ENCODE results near the gene DGCR6L. TPM values are rescaled to one million over a fixed set of nuclear protein-coding genes. Genes with fewer than 3 reads are reported as not detected.
"Not testable (repeated sequence)": the region's sequence is repeated elsewhere in the genome, so short reads cannot be mapped to it uniquely, and the experiment has no call there.

DGCR6L gene
- total RNA-seq: 56.9 and 65.2 TPM in 2 replicates

DNA sequence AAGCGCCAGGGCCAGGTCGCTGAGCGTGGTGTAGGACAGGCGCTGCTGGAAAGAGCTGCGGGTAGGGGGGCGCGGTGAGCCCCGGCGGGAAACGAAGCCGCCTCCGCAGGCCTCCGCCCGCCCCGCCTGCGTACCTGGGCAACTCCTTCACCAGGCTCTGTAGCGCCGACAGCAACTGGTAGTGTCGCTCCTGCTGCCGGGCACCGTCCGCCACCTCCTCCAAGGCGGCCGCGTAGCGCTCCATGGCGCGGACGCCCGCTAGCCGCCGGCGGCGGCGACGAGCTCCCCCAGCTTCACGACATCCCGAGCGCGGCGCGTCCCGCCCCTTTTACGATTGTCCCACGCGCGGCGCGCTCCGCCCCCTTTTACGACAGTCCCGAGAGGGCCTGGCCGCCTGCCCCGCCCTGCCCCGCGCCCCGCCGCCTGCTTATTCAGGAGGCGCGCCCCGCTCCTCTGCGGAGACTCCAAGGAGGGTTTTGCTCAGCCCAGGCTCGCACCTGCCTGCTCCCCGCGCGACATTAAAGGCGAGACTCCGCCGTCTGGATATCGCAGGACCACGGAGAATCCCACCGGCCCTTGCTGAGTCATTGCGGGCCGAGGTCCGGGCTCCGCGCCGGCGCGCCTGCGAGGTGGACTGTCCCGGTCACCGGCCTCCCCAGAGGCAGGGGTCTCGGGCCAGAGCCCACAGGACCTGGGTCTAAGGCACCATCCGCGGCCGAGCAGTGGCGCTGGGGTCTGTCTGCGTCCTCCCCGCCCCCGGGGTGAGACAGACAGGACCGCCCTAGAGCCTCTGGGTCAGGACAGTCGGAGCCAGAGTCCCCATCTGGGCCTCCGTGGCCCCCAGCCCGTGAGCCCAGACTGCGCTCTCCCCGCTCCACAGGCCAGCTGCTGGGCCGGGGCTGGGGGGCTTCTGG is at the start of gene DGCR6L:
Gene DGCR6L (minus strand): TSS at position 316 of the 914 bp plus-strand sequence. CDS start 72 bp downstream, at position 244.
- H3K4me3 ChIP-seq (ENCODE audit: low read depth, low read length): peak within 1 kb of the TSS; percentile 93
- DNase-seq (ENCODE audit: low read depth): peak; percentile 38
- TF ChIP-seq, protein P1, sequence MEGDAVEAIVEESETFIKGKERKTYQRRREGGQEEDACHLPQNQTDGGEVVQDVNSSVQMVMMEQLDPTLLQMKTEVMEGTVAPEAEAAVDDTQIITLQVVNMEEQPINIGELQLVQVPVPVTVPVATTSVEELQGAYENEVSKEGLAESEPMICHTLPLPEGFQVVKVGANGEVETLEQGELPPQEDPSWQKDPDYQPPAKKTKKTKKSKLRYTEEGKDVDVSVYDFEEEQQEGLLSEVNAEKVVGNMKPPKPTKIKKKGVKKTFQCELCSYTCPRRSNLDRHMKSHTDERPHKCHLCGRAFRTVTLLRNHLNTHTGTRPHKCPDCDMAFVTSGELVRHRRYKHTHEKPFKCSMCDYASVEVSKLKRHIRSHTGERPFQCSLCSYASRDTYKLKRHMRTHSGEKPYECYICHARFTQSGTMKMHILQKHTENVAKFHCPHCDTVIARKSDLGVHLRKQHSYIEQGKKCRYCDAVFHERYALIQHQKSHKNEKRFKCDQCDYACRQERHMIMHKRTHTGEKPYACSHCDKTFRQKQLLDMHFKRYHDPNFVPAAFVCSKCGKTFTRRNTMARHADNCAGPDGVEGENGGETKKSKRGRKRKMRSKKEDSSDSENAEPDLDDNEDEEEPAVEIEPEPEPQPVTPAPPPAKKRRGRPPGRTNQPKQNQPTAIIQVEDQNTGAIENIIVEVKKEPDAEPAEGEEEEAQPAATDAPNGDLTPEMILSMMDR (conservative IDR thresholded peaks at IDR 0.05; ENCODE audit: low read depth, low read length): no peak

DNA sequence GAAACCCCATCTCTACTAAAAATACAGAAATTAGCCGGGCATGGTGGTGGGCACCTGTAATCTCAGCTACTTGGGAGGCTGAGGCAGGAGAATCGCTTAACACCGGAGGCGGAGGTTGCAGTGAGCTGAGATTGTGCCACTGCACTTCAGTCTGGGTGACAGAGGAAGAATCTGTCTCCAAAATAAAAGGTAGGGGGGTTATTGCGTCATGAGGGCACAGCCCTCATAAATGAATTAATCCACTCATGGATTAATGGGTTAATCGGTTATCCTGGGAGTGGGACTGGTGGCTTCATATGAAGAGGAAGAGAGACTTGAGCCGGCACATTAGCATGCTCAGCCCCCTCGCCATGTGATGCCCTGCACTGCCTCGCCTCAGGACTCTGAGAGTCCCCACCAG is 49.0 kb upstream of the DGCR6L start:
- not testable (repeated sequence) for DNase-seq (ENCODE audit: low read depth)

DNA sequence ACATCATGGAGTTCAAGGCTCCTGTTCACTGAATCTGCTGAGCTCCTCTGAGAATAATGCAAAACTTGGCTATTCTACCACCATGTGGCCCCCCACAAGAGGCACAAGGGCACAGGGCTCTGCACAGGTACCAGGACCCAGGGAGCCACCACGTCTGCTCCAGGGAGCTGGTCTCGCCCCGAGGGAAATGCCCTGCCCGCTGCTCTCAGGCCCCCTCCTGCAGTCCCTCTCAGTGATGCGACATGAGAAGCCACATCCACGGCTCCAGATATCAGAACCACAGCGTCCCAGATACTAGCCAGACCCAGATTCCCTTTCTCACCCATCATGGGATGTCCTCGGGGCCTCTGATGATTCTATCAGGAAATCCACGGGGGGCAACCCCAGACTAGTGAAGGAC is 47.0 kb upstream of the DGCR6L start:
- DNase-seq (ENCODE audit: low read depth); H3K4me3 ChIP-seq (ENCODE audit: low read depth, low read length): not testable (repeated sequence)

More for the DNA sequence above, 49.0 kb upstream of the DGCR6L start:
- not testable (repeated sequence) for H3K4me3 ChIP-seq (ENCODE audit: low read depth, low read length)

DNA sequence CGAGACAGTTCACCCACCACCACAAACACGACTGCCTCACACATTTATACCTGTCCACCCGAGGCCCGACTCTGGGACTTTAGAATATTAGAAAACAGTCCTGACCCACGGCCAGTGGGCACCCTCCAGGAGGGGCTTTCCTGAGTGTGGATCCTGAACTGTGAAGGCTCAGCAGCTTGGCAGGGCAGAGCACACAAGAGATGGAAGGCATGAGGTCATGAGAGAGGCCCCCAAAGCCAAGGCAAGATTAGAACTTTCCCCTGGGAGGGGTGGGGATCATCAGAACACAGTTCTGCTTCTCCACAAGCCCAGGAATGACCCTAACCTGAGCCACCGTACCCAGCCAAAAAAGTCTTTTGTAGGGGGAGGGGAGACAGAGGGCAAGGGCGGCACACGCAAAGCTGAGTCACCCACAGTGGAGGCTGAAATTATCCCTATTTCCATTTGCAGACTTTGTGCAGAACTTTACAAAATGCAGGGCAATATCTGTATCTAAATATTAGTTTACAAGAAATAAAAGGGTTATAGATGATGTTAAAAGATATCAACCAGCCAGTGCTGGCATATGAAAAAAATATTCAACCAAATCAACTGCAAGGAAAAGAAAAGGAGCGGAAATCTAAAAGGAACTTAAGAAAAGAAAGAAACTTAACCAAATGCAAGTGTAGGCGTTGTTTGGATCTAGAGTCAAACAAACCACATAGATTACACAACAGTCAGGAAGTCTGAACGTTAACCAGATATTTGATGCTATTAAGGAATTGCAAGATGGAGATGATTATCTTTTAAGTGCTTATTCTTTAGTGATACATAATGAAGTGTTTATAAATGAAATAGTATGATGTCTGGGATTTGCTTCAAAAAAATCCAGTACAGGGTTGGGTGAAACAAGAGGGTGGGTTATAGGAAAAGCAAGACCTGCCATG is 44.7 kb upstream of the DGCR6L start:
- not testable (repeated sequence) for DNase-seq (ENCODE audit: low read depth); H3K4me3 ChIP-seq (ENCODE audit: low read depth, low read length)

DNA sequence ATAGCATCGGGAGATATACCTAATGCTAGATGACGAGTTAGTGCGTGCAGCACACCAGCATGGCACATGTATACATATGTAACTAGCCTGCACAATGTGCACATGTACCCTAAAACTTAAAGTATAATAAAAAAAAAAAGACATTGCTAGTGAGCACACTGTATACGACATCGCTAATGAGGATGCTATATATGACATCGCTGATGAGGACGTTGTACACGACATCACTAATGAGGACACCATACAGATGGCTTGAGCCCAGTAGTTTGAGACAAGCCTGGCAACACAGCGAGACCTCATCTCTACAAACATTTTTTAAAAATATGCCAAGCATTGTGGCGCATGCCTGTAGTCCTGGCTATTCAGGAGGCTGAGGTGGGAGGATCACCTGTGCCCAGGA is 42.5 kb upstream of the DGCR6L start:
- DNase-seq (ENCODE audit: low read depth); H3K4me3 ChIP-seq (ENCODE audit: low read depth, low read length): not testable (repeated sequence)

DNA sequence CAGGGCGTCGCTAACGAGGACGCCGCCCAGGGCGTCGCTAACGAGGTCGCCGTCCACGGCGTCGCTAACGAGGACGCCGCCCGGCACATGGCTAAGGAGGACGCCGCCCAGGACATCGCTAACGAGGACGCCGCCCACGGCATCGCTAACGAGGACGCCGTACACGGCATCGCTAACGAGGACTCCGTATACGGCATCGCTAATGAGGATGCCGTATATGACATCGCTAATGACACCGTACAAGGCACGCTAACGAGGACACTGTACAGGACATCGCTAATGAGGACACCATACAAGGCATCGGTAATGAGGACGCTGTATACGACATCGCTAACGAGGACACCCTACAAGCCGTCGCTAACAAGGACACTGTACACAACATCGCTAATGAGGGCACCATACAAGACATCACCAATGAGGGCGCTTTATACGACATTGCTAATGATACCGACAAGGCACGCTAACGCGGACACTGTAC is 41.9 kb upstream of the DGCR6L start:
- H3K4me3 ChIP-seq (ENCODE audit: low read depth, low read length); DNase-seq (ENCODE audit: low read depth): not testable (repeated sequence)

DNA sequence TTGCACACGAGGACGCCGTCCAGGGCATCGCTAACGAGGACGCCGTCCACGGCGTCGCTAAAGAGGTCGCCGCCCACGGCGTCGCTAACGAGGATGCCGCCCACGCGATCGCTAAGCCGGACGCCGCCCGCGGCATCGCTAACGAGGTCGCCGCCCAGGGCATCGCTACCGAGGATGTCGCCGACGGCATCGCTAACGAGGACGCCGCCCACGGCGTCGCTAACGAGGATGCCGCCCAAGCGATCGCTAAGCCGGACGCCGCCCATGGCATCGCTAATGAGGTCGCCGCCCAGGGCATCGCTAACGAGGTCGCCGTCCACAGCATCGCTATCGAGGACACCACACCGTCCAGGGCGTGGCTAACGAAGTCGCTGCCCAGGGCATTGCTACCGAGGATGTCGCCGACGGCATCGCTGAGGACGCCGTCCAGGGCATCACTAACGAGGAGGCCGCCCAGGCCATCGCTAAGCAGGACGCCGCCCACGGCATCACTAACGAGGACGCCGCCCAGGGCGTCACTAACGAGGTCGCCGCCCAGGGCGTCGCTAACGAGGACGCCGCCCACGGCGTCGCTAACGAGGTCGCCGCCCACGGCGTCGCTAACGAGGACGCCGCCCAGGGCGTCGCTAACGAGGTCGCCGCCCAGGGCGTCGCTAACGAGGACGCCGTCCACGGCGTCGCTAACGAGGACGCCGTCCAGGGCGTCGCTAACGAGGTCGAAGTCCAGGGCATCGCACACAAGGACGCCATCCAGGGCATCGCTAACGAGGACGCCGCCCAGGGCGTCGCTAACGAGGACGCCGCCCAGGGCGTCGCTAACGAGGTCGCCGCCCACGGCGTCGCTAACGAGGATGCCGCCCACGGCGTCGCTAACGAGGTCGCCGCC is 41.2 kb upstream of the DGCR6L start:
- not testable (repeated sequence) for H3K4me3 ChIP-seq (ENCODE audit: low read depth, low read length); DNase-seq (ENCODE audit: low read depth)

DNA sequence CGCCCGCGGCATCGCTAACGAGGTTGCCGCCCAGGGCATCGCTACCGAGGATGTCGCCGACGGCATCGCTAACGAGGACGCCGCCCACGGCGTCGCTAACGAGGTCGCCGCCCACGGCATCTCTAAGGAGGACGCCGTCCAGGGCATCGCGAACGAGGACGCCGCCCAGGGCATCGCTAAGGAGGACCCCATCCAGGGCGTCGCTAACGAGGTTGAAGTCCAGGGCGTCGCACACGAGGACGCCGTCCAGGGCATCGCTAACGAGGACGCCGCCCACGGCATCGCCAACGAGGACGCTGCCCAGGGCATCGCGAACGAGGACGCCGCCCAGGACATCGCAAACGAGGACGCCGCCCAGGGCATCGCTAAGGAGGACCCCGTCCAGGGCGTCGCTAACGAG is 40.4 kb upstream of the DGCR6L start:
- not testable (repeated sequence) for H3K4me3 ChIP-seq (ENCODE audit: low read depth, low read length); DNase-seq (ENCODE audit: low read depth)

DNA sequence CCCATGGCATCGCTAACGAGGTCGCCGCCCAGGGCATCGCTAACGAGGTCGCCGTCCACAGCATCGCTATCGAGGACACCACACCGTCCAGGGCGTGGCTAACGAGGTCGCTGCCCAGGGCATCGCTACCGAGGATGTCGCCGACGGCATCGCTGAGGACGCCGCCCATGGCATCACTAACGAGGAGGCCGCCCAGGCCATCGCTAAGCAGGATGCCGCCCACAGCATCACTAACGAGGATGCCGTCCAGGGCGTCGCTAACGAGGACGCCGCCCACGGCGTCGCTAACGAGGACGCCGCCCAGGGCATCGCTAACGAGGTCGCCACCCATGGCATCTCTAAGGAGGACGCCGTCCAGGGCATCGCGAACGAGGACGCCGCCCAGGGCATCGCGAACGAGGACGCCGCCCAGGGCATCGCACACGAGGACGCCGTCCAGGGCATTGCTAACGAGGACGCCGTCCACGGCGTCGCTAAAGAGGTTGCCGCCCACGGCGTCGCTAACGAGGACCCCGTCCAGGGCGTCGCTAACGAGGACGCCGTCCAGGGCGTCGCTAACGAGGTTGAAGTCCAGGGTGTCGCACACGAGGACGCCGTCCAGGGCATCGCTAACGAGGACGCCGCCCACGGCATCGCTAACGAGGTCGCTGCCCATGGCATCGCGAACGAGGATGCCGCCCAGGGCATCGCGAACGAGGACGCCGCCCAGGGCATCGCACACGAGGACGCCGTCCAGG is 38.8 kb upstream of the DGCR6L start:
- not testable (repeated sequence) for DNase-seq (ENCODE audit: low read depth); H3K4me3 ChIP-seq (ENCODE audit: low read depth, low read length)

DNA sequence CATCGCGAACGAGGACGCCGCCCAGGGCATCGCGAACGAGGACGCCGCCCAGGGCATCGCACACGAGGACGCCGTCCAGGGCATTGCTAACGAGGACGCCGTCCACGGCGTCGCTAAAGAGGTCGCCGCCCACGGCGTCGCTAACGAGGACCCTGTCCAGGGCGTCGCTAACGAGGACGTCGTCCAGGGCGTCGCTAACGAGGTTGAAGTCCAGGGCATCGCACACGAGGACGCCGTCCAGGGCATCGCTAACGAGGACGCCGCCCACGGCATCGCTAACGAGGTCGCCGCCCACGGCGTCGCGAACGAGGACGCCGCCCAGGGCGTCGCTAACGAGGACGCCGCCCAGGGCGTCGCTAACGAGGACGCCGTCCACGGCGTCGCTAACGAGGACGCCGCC is 38.1 kb upstream of the DGCR6L start:
- DNase-seq (ENCODE audit: low read depth); H3K4me3 ChIP-seq (ENCODE audit: low read depth, low read length): not testable (repeated sequence)

DNA sequence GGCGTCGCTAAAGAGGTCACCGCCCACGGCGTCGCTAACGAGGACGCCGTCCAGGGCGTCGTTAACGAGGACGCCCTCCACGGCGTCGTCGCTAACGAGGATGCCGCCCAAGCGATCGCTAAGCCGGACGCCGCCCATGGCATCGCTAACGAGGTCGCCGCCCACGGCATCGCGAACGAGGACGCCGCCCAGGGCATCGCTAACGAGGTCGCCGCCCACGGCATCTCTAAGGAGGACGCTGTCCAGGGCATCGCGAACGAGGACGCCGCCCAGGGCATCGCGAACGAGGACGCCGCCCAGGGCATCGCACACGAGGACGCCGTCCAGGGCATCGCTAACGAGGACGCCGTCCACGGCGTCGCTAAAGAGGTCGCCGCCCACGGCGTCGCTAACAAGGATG is 37.0 kb upstream of the DGCR6L start:
- not testable (repeated sequence) for DNase-seq (ENCODE audit: low read depth); H3K4me3 ChIP-seq (ENCODE audit: low read depth, low read length)

DNA sequence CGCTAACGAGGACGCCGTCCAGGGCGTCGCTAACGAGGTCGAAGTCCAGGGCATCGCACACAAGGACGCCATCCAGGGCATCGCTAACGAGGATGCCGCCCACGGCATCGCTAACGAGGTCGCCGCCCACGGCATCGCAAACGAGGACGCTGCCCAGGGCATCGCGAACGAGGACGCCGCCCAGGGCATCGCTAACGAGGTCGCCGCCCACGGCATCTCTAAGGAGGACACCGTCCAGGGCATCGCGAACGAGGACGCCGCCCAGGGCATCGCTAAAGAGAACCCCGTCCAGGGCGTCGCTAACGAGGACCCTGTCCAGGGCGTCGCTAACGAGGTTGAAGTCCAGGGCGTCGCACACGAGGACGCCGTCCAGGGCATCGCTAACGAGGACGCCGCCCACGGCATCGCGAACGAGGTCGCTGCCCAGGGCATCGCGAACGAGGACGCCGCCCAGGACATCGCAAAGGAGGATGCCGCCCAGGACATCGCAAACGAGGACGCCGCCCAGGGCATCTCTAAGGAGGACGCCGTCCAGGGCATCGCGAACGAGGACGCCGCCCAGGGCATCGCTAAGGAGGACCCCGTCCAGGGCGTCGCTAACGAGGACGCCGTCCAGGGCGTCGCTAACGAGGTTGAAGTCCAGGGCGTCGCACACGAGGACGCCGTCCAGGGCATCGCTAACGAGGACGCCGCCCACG is 36.2 kb upstream of the DGCR6L start:
- not testable (repeated sequence) for DNase-seq (ENCODE audit: low read depth); H3K4me3 ChIP-seq (ENCODE audit: low read depth, low read length)
